Hepatocyte (in vitro differentiated cells): ENCODE measurements around the gene HUWE1. TPM values are rescaled to one million over a fixed set of nuclear protein-coding genes. Genes with fewer than 3 reads are reported as not detected.

Source experiments
- DNase-seq: peaks from one replicate; pipeline ENCODE4 v3.0.0-alpha.2; 2016; ENCODE audit warnings: low spot score
- H2AFZ ChIP-seq: fragments of 200-600 bp; sonication (generic); 2 replicates; pipeline ENCODE4 v1.6.0; 2016; ENCODE audit warnings: antibody characterized with exemption, mild to moderate bottlenecking
- H3K27ac ChIP-seq: fragments of 200-600 bp; sonication (generic); 2 replicates; pipeline ENCODE4 v1.5.1; 2016; ENCODE audit warnings: mild to moderate bottlenecking
- H3K27me3 ChIP-seq: fragments of 200-600 bp; sonication (generic); 2 replicates; pipeline ENCODE4 v1.6.1; 2016
- H3K36me3 ChIP-seq: fragments of 200-600 bp; sonication (generic); replicated peaks from 2 replicates; pipeline ENCODE4 v1.5.1; 2016; ENCODE audit warnings: low read depth; ENCODE audit not compliant: insufficient read depth
- H3K4me1 ChIP-seq: fragments of 200-600 bp; sonication (generic); 2 replicates; pipeline ENCODE4 v1.5.1; 2016; ENCODE audit warnings: mild to moderate bottlenecking, moderate library complexity; ENCODE audit not compliant: insufficient read depth
- H3K4me2 ChIP-seq: fragments of 200-600 bp; sonication (generic); 2 replicates; pipeline ENCODE4 v1.6.0; 2016
- H3K4me3 ChIP-seq: fragments of 200-600 bp; sonication (generic); 2 replicates; pipeline ENCODE4 v1.5.1; 2016; ENCODE audit warnings: mild to moderate bottlenecking
- H3K79me2 ChIP-seq: fragments of 200-600 bp; sonication (generic); 2 replicates; pipeline ENCODE4 v1.6.0; 2017; ENCODE audit warnings: mild to moderate bottlenecking
- H3K9me2 ChIP-seq: fragments of 200-600 bp; sonication (generic); replicated peaks from 2 replicates; pipeline ENCODE4 v1.6.0; 2017; ENCODE audit warnings: mild to moderate bottlenecking; ENCODE audit not compliant: insufficient read depth
- H3K9me3 ChIP-seq: fragments of 200-600 bp; sonication (generic); 2 replicates; pipeline ENCODE4 v1.5.1; 2016; ENCODE audit warnings: low read depth, mild to moderate bottlenecking
- H4K20me1 ChIP-seq: fragments of 200-600 bp; sonication (generic); 2 replicates; pipeline ENCODE4 v1.6.0; 2016; ENCODE audit warnings: mild to moderate bottlenecking; ENCODE audit not compliant: insufficient read depth, poor library complexity, severe bottlenecking
- EZH2 ChIP-seq: fragments of 200-600 bp; sonication (generic); IDR thresholded peaks from 2 replicates; pipeline ENCODE4 v1.6.1; 2016; ENCODE audit warnings: antibody characterized with exemption, mild to moderate bottlenecking, borderline replicate concordance
- EZH2phosphoT487 ChIP-seq: fragments of 200-600 bp; sonication (generic); IDR thresholded peaks from one replicate; pipeline ENCODE4 v1.6.1; 2018; ENCODE audit warnings: antibody characterized with exemption, mild to moderate bottlenecking, low read depth, moderate library complexity; ENCODE audit not compliant: unreplicated experiment, severe bottlenecking
- WGBS: methylation state at CpG from one replicate; pipeline ENCODE4 v1.1.6; 2016; ENCODE audit warnings: low lambda C conversion rate; ENCODE audit errors: missing lambda C conversion rate; 5-methylcytosine and 5-hydroxymethylcytosine counted together
- polyA plus RNA-seq: library from polyadenylated mRNA; unstranded; fragments of >200 nt; fragmentation: Nextera tagmentation; extraction: Ambion mirVana; gene quantifications from 2 replicates; pipeline ENCODE4 v1.2.1, GENCODE V29; 2016
- total RNA-seq: library from RNA; depleted of rRNA; stranded (reverse); fragments of >200 nt; gene quantifications from 2 replicates; pipeline ENCODE4 v1.2.3, GENCODE V29; 2014
- TF ChIP-seq, protein P1 (sequence below): fragments of 200-600 bp; sonication (generic); IDR thresholded peaks from 2 replicates; pipeline ENCODE4 v1.5.1; 2016; ENCODE audit warnings: antibody characterized with exemption, mild to moderate bottlenecking; ENCODE audit not compliant: poor library complexity

HUWE1 gene
- total and polyA plus RNA-seq, 2 experiments from 2014 or later, result 39.2 to 104 TPM

DNA sequence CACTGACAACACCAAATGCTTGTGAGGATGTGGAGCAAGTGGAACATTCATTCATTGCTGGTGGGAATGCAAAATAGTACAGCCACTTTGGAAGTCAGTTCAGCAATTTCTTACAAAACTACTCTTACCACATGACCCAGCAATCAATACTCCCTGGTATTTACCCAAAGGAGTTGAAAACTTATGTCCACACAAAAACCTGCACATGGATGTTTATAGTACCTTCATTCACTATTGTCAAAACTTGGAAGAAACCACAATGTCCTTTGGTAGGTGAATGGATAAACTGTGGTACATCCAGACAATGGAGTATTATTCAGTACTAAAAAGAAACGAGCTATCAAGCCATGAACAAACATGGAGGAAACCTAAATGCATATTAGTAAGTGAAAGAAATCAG, 27.5 kb downstream of the HUWE1 start:
- H3K79me2 ChIP-seq, result peaks cover 90% of the 10 kb centered on the region
- H3K27ac ChIP-seq, result no peak overlapping the region
- no peaks in the 10 kb centered on the region for H3K27me3 ChIP-seq
- DNase-seq, result no peak
- no peaks in the 10 kb centered on the region for H3K36me3 ChIP-seq
- WGBS, result 76% methylated on average over 1 of the region's 1 CpG
- no peaks in the 10 kb centered on the region for H3K9me3 ChIP-seq
- H3K4me2 ChIP-seq, result no peak overlapping the region
- no peaks in the 10 kb centered on the region for H3K4me1 ChIP-seq
- H3K4me3 ChIP-seq, result no peak overlapping the region
- no peak for TF ChIP-seq EZH2
- TF ChIP-seq EZH2phosphoT487, result no peak
- TF ChIP-seq, protein P1, sequence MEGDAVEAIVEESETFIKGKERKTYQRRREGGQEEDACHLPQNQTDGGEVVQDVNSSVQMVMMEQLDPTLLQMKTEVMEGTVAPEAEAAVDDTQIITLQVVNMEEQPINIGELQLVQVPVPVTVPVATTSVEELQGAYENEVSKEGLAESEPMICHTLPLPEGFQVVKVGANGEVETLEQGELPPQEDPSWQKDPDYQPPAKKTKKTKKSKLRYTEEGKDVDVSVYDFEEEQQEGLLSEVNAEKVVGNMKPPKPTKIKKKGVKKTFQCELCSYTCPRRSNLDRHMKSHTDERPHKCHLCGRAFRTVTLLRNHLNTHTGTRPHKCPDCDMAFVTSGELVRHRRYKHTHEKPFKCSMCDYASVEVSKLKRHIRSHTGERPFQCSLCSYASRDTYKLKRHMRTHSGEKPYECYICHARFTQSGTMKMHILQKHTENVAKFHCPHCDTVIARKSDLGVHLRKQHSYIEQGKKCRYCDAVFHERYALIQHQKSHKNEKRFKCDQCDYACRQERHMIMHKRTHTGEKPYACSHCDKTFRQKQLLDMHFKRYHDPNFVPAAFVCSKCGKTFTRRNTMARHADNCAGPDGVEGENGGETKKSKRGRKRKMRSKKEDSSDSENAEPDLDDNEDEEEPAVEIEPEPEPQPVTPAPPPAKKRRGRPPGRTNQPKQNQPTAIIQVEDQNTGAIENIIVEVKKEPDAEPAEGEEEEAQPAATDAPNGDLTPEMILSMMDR, result no peak
- H4K20me1 ChIP-seq, result peaks cover 54% of the 10 kb centered on the region
- no peak overlapping the region for H2AFZ ChIP-seq
- no peaks in the 10 kb centered on the region for H3K9me2 ChIP-seq

DNA sequence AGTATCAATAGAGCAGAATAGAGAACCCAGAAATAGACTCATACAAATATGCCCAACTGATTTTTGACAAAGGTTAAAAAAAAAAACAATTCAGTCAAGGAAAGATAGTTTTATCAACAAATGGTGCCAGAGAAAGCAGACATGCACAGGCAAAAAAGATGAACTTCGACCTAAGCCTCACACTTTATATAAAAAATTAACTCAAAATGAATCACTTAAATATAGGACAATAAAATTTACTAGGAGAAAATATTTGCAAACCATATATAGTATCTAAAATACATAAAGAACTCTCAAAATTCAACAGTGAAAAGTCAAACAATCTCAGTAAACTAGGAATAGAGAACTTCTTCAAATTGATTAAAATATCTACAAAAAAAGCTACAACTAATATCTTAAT, 29.7 kb downstream of the HUWE1 start:
- Histone ChIP-seq H3K4me3 (no peak overlapping the region), H3K9me2 (no peaks in the 10 kb centered on the region), H2AFZ (no peak overlapping the region), H3K36me3 (no peaks in the 10 kb centered on the region), H3K79me2 (peaks cover 86% of the 10 kb centered on the region), H3K27ac (no peak overlapping the region), H3K4me2 (no peak overlapping the region), H3K27me3 (no peaks in the 10 kb centered on the region), H4K20me1 (peaks cover 52% of the 10 kb centered on the region), H3K4me1 (no peaks in the 10 kb centered on the region), H3K9me3 (no peaks in the 10 kb centered on the region)
- no peak for DNase-seq
- 64% methylated on average over 1 of the region's 1 CpG for WGBS
- TF ChIP-seq EZH2phosphoT487 (no peak), EZH2 (no peak)
- TF ChIP-seq, protein P1, result no peak

DNA sequence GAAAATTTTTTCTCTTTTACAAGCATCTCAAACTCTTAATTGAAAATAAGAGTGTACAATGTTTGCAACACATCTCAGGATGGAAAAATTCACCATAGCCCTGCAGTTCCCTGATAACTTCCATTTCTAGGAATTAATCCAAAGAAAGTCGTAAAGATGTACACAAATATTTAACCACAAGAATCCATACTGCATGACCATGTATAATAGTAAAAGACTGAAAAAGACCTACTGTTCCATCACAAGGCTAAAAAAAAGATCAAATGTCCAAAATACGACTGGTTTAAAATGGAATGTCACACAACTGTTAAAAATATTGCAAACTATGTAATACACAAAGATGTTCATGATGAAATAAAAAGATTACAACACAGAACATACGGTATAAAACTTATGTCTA, 32.1 kb downstream of the HUWE1 start:
- DNase-seq, result no peak
- WGBS, result 62% methylated on average over 3 of the region's 3 CpGs
- Histone ChIP-seq H3K36me3 (no peaks in the 10 kb centered on the region), H2AFZ (no peak overlapping the region), H4K20me1 (peaks cover 57% of the 10 kb centered on the region), H3K4me3 (no peak overlapping the region), H3K4me2 (no peak overlapping the region), H3K27me3 (no peaks in the 10 kb centered on the region), H3K27ac (no peak overlapping the region), H3K4me1 (no peaks in the 10 kb centered on the region), H3K9me2 (no peaks in the 10 kb centered on the region), H3K9me3 (no peaks in the 10 kb centered on the region), H3K79me2 (peaks cover 79% of the 10 kb centered on the region)
- TF ChIP-seq, protein P1, result no peak

DNA sequence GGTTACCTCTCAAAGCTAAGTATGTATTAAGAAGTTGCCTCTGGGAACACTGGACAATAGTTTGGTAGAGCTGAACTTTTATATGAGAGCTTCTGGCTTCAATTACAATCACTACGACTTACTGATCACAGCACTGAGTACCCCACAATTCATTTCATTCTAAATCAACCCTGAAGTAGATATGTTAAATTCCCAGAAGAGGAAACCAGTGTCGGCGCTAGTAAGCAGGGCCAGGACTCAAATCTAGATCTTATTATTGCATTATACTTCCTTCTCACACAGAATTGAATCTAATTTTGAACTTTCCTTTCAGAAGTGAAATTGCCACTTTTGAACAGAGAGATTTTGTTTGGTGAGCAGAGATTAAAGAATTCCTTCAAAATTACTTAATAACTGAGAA, 41.8 kb downstream of the HUWE1 start:
- H3K36me3 ChIP-seq, result no peaks in the 10 kb centered on the region
- no peaks in the 10 kb centered on the region for H3K9me3 ChIP-seq
- no peaks in the 10 kb centered on the region for H3K9me2 ChIP-seq
- H3K4me3 ChIP-seq, result no peak overlapping the region
- H3K4me1 ChIP-seq, result no peaks in the 10 kb centered on the region
- H3K79me2 ChIP-seq, result peaks cover 8% of the 10 kb centered on the region
- no peaks in the 10 kb centered on the region for H3K27me3 ChIP-seq
- no peak for DNase-seq
- H4K20me1 ChIP-seq, result peaks cover 8% of the 10 kb centered on the region
- H3K4me2 ChIP-seq, result no peak overlapping the region
- 81% methylated on average over 3 of the region's 3 CpGs for WGBS
- TF ChIP-seq EZH2 (no peak), EZH2phosphoT487 (no peak)
- TF ChIP-seq, protein P1, result no peak
- H3K27ac ChIP-seq, result no peak overlapping the region
- no peak overlapping the region for H2AFZ ChIP-seq
